ENCODE results near the gene NBPF3.

GRCh38 chr1:21494196-21494595, 54.3 kb downstream of the NBPF3 start:
- TF ChIP-seq CTCF (IDR thresholded peaks at IDR 0.05; ENCODE audit: poor library complexity) (no peak), EZH2phosphoT487 (IDR thresholded peaks at IDR 0.05; ENCODE audit: low read depth, severe bottlenecking, unreplicated experiment) (no peak)

Data from hepatocyte (in vitro differentiated cells).